Activated CD8-positive, alpha-beta memory T cell treated with anti-CD3 and anti-CD28 coated beads, Interleukin-2, amount 50 U/mL, for 24 hours (primary cell): ENCODE measurements around the gene TRIM68.

Experiments used
- DNase-seq: peaks from one replicate; pipeline ENCODE4 v3.0.0-alpha.2; 2020; ENCODE audit errors: extremely low read depth

Gene TRIM68

DNA sequence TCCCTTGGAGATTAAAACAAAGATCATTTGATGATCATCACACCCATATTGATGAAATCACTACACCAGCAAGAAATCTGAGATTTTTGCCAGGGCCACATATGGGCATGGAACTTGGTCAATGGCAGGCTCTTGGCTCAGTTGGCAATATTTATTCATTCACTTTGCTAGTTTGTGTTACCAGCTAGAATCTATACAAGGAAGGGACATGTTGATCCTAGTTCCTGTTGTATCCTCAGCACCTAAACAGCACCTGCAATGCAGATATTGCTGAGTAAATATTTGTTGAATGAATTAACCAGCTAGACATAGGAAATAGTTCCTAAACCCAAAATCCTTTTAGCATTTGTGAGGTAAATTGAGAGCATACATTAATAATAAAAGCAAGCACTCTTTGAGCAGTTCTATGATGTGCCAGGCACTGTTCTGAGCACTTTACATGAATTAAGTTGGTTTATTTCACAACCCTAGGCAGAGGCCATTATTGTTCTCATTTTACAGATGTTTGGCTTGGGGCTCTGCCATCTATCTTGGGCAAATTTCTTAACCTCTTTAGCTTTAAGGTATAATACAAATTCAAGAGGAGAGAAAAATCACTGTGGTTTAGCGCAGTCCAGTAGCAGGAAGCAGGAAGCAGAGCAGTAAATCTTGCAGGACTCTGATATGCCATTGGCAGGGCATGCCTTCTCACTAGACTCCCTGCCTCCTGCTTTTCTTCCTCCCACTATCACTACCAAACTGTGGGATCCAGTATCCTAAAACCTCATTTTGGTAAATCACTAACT, 1.6 kb downstream of the TRIM68 start:
- DNase-seq: no peak

DNA sequence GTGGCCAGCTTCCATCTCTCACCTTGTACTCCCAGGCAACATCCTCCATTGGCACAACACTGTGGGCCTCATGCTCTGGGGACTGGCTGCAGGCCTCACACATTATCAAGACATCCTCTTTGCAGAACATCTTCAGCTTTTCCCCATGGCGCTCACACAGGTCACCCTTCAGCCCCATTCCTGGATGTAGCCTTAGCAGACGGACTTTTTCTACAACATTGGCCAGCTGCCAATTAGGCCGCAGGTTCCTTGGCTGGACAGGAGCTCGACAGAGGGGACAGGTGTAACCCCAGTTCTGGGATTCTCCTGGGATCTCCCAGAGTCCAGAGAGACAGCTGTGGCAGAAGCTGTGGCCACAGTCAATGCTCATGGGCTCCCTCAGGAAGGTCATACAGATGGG, 3.0 kb downstream of the TRIM68 start:
- no peak for DNase-seq

DNA sequence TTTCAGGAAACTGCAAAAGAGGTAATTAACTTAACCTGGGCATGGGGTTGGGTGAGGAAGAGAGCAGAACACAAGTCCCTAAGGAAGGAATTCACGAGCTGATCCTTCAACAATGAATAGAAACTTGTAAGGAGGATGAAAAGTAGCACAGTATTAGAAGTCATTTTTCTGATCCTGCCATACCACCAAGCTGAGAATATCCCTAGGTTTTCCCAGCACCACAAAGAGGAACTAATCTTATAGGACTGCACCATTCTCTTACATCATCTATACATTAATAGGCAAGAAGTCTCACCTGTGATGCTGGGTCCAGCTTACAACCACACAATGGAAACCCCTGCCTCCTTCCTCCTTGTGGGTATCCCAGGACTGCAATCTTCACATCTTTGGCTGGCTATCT, 14.3 kb downstream of the TRIM68 start, which contains the start of gene OR52I1:
OR52I1 (plus strand) TSS at position 301 of the 400 bp plus-strand sequence; CDS start at position 301, 0 bp downstream.
- DNase-seq: no peak

DNA sequence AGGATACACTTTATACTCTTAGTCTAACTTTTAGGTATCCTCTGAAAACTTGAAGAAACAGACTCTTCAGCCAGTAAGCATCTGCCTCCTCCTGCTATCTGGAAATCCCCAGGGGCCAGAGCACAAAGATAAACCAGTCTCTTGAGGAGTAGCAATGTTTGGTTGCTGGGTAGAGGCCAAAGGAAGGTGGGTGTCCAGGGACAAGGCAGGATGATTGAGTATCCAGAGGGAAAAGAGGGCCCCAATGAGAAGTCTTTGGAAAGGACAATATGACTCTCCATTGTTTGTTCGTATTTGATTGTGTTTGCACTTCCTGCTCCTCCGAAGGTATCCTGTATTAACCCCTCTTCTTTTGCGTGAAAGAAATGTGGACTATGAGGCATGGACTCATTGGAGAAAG, 19.0 kb downstream of the TRIM68 start:
- no peak for DNase-seq

- DNase-seq: no peak
Measured at GRCh38 chr11:4581443-4581842, 26.6 kb downstream of the TRIM68 start, which contains the start of gene OR52I2. TSS of gene OR52I2 (plus strand) at chr11:4581743.

DNA sequence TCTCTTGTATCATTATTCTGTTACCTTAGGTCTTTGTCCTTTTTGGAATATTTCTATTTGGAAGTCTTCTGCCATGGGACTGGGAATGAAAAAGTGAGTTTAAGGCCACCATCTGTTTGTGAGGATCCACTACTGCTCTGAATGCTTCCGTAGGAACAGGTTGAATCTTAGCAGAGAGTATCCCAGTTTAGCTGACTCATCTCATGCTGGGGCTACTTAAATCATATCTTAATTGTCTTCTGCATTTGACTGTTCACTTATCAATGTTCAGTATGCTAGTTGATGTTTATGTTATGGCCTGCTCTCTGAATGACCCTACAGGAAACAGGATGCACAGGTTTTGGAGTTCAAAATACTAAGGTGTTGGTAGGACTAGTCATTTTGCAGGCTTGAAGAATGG, 27.9 kb downstream of the TRIM68 start:
- no peak for DNase-seq

DNA sequence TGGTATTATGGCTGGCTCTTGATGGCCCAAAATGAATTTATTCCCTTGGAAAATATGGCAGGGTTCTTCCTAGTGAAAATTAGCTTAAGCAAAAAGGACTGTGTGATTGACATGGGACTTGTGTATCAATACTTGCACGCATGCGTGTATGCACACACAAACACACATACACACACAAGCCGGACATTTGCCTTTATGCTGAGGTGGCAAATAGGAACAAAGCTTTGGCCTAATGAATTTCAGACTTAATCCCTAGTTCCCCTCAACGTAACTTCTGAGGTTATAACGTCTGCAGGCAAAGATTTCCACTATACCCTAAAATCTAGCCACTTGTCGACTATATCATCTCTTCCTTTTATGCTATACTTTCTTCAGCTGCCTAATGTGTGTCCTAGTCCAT, 29.4 kb downstream of the TRIM68 start:
- DNase-seq: no peak

DNA sequence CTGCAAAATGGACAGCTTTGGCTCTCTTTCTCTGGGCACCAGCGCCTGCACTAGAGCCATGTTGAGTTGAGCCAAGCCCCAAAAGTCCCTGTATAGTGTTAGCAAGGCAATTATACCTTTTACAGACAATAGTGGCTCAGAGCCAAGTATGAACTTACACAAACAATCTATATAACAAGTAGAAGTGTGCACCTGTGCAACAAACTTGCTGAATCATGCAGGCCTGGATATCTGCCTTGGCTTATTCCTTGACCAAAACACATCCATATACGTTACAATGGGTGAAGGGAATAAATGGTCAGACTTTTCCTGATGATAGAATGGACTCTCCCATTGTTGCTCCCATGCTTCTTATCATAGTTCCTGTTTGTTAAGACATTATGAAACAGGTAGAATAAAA, 30.3 kb downstream of the TRIM68 start:
- DNase-seq: no peak

- DNase-seq: no peak
Measured at GRCh38 chr11:4576880-4577279, 31.2 kb downstream of the TRIM68 start.

DNA sequence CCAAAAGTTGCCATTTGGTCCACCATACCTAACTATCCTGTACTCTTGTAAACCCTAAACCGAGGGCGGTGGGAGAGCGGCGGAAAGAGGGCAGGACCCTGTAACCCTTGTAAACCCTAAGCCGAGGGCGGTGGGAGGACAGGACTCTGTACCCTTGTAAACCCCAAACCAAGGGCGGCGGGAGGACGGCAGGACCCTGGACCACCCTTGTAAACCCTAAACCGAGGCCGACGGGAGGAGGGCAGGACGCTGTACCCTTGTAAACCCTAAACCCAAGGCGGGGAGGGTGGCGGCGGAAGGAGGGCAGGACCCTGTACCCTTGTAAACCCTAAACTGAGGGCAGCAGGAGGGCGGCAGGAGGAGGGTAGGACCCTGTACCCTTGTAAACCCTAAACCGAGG, 39.0 kb downstream of the TRIM68 start:
- DNase-seq: no peak

GRCh38 chr11:4565371-4565770, 42.7 kb downstream of the TRIM68 start:
- no peak for DNase-seq

- no peak for DNase-seq
Measured at GRCh38 chr11:4560467-4560866, 47.6 kb downstream of the TRIM68 start.

- DNase-seq: no peak
Measured at GRCh38 chr11:4559527-4560440, 48.2 kb downstream of the TRIM68 start.

DNA sequence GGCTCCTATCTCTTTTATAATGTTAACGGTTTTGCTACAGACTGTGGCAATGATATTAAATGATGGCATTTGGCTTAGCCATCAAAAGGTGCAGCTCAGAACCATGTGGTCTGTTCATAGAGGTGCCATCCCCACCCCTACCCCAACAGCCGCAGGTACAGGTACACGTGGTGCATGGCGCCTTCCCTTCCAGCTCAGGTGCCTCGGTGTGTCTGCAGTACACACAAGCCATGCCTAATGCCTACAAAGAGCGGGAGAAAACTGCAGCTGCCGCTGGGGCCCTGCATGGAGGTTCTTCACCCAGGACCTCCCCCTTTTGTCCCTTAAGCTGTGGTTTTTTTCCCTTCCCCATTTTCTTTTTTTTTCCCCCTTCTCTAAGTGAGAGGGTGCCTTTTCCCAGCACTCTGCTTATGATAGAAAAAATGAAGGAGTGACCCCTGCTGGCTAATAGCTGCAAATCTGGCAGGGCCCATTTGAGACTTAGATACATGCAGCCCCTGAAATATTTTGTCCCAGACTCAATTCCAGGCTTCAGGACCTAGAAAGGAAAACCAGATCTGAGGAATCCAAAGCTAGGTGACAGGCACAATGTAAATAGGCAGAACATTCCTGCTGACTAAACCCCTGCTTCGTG, 56.6 kb downstream of the TRIM68 start:
- DNase-seq: no peak
